HG03460 (cell line): Measurements from ENCODE around the gene MAPK14.
"Not testable (repeated sequence)": the region's sequence is repeated elsewhere in the genome, so short reads cannot be mapped to it uniquely, and the experiment has no call there.

ENCODE experiments used
- ATAC-seq: cut with Tn5 transposase; IDR thresholded peaks from one replicate; pipeline ENCODE4 v1.9.1; 2021; ENCODE audit not compliant: unreplicated experiment

The MAPK14 gene

DNA sequence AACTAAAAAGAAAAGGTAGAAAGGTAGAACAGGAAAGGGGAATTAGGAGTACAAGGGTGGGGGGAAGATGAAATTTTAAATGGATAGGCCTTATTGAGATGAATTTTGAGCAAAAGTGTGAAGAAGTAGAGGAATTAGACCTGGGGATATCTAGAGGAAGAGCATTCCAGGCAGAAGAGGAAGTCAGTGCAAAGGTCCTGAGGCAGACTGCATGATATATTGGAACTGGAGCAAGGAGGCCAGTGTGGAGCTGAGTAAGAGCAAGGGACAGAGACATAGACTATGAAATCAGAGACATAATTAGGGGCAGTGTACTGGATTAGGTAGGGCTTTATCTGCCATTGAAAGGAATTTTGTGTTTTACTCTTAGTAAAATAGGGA is 40.4 kb downstream of the MAPK14 start:
- ATAC-seq = no peak

DNA sequence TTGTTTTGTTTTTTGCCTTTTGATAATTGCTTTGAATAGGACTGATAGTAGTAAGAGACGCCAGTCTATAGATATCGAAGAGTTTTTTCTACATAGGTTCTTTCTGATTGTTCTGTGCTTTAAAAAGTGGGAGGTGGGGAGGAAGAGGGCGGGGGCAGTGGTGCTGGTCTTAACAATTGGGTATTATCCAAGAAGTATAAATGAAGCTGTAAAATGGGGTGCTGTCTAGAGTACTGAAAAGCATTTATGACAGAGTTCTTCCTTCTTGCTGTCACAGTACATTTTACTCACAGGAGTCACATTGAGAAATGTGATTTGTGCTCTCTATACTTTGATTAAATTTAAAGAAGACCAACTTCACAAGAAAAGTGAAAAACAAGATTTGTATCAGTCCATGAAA is 41.0 kb downstream of the MAPK14 start:
- ATAC-seq = no peak

DNA sequence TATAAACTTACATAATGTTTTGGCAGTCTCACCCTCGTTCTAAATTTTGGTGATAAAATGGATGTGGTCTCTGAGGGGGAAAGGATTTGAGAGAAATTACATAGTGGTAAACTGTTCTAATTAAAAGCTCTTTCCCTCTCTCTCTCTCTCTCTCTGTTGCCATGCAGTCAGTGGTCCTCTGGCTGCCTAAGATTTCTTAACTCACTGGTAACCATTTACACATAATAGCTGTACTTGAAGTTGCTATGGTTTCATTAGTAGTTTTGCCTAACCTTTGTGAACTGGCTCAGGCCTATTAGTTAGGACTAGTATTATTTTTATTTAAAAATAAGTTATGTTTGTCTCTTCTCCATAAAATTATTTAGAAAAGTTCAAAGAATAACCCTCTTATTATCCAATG is 42.0 kb downstream of the MAPK14 start:
- no peak for ATAC-seq

DNA sequence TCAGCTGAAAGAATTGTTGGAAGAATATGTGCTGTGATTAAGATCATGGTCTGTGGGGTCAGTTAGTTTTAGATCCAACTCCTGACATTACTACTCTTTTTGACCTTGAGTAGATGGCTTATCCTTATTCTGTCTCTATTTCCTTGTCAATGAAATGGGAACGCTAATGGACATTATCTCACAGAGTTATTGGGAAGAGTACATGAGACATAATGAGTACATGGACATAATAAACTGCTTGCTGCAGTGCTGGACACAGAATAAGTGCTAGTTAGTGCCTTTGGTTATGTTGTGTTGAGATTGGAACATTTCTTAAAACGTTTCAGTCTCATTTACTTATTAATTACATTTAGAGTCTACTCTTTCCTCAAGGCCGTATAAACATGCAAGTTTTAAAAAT is 42.6 kb downstream of the MAPK14 start:
- ATAC-seq = no peak

DNA sequence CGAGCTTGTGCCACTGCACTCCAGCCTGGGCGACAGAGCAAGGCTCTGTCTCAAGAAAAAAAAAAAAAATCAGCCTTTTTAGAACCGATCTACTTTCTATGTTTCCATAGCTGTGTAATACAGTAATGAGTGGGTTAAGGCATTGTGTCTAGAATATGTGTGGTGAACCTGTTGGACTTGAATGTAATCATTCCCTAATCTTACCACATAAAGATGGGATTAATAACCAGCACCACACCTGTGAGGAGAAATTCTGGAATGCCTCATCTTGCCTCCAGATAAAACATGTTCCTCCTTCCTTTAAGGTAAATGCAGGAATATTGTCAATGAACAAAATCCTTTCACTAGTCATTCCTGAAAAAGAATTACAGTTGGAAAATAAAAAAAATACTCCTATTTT is 43.7 kb downstream of the MAPK14 start:
- no peak for ATAC-seq

DNA sequence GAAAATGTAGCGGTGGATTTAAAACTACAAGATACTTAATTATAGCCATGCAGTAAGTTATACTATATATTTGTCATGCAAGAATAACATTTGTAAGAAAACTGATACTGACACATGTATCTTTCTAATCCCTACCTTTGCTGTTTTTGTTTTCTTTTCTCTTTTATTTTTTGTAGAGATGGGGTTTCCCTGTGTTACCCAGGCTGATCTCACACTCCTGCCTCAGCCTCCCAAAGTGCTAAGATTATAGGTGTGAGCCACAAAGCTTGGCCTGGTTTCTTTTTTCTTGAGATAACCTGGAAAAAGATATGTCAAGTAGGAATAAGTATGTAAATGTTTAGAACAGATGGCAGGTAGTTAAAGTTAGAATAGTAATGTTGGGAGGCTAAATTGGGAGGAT is 44.1 kb downstream of the MAPK14 start:
- no peak for ATAC-seq

DNA sequence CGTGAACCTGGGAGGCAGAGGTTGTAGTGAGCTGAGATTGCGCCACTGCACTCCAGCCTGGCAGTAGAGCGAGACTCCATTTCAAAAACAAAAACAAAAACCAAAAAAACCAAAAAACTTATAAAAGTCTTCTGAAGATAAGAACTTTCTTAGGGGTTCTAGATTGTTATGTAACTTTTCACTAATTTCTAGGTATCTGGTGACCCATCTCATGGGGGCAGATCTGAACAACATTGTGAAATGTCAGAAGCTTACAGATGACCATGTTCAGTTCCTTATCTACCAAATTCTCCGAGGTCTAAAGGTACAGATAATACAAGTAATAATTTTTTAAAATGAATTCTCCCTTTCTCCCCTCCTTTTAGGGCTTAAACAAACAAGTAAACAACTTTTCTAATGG is 45.1 kb downstream of the MAPK14 start:
- no peak for ATAC-seq

DNA sequence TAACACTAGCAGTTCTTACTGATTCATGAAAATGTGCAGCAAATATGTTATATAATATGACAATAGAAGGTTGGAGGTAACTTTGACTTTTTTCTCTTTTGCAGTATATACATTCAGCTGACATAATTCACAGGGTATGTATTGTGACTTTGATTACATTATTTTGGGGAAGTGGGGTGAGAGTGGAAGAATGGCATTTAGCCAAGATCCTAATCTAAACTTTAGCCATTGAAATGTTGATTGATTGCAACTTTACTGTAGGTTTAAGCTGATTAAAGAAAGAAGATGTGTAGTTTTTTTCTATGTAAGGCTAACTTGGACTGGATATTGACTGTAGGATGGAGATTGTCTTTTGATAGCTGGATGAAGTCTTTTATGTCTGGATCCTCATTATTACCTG is 46.0 kb downstream of the MAPK14 start:
- no peak for ATAC-seq

DNA sequence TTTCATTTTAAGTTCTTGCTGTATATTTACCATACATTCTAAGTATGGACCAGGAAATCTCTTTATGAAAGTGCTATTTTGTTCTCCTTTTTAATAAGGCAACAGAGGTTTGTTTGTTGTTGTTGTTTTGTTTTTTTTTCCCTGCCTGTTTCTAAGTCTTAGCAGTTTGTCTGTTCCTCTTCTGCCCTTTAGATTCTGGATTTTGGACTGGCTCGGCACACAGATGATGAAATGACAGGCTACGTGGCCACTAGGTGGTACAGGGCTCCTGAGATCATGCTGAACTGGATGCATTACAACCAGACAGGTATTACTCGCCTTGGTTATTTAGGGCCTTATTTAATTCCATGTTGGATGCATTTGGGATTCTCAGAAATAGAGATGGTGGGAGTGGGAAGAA is 48.0 kb downstream of the MAPK14 start:
- ATAC-seq = no peak

DNA sequence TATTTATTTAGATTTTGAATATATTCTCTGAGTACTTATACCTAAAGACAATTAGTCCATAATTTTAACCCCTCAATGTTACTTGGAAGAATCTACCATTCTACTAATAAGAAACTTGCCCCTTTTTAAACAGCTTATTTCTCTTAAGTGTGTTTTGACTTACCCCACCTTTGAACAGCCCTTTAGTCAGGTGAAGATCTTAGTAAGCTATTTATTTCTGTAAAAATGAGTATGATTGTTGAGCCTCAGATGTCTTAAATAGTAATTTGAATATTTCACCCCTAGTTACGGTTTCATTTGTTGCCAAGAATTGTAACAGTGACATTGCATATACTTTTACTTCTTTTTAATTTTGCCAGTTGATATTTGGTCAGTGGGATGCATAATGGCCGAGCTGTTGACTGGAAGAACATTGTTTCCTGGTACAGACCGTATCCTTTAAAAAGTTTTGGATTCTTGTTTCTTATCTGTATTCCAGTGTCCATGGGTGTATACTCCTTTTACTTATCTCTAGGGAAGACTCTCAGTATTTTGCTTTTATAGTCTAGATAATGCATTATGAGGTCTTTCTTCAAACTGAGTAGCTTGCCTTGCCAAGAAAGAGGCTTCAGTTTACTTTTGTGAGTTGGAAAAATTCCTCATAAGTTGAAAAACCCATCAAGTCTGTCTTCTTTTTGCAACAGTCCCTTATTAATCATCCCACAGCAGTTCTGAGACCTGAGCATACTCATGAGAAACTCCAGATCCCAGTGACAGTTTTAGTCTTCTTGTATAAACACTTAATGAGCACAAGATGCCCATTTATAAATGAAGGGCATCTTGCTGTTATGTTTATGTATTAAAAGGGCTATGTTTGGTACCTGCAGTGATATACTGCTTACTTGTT is 48.8 kb downstream of the MAPK14 start:
- no peak for ATAC-seq

DNA sequence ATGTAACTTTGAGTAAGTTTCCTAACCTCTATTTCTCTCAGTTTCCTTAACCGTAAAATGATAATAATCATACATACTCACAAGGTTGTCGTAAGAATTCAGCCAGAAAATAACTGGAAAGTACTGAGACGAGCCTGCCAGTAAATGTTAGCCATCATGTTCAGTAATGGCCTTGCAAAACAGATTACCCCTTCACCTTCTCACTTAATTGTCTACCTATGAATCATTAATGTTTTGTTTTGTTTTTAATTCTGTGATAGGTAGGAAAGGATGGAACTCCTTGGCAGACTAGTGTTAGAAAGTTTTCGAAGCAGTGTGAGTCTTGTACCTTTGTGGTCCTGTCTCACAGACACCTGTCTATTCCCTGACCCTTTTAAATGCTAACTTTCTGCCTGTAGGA is 50.6 kb downstream of the MAPK14 start:
- ATAC-seq = no peak

DNA sequence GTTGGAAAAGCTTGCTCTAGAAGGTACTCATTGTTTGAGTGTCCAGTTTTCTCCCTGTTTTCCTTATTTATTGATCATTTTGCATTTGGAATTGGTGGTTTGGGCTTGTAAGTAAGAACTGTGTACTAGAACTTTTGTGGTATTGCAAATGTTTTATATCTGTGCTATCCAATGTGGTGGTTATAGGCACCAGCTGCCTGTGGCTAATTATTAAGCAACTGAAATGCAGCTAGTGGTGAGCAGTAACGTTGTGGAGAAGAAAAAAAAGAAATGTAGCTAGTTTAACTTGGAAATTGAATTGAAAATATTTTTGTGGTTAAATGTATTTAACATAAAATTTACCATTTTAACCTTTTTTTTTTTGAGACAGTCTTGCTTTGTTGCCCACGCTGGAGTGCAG is 52.0 kb downstream of the MAPK14 start:
- ATAC-seq = no peak

DNA sequence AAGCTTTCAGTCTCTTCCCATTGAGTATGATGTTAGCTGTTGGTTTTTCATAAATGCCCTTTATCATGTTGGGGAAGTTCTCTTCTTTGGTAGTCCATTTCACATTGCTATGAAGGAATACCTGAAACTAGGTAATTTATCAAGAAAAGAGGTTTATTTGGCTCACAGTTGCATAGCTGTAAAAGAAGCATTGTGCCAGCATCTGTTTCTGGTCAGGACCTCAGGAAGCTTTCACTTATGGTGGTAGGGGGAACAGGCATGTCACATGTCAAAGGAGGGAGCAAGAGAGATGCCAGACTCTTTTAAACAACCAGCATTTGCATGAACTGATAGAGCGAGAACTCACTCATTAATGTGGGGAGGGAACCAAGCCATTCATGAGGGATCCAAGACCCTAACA is 54.7 kb downstream of the MAPK14 start:
- no peak for ATAC-seq

DNA sequence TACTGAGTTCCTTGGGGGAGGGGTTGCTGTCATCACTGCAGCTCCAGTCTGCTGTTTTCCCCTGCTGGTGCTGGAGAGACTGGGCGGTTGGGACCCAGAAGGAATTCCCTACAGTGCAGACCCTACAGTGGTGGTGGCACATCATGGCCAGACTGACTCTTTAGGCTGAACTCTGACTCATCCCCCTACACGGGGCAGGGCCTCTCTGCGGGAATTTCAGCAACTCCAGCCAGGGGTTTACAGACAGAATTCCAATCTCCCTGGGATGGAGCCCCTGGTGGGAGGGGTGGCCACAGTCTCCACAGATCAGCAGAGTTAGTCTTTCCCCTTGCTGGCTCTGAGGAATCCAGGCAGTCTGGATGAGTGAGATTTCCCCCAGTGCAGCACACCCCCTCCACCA is 55.8 kb downstream of the MAPK14 start:
- no peak for ATAC-seq

DNA sequence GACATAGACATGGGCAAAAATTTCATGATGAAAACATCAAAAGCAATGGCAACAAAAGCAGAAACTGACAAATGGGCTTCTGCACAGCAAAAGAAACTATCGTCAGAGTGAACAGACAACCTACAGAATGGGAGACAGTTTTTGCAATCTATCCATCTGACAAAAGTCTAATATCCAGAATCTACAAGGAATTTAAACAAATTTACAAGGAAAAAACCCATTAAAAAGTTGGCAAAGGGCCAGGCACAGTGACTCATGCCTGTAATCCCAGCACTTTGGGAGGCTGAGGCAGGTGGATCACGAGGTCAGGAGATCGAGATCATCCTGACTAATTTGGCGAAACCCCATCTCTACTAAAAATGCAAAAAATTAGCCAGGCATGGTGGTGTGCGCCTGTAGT is 60.6 kb downstream of the MAPK14 start:
- not testable (repeated sequence) for ATAC-seq

DNA sequence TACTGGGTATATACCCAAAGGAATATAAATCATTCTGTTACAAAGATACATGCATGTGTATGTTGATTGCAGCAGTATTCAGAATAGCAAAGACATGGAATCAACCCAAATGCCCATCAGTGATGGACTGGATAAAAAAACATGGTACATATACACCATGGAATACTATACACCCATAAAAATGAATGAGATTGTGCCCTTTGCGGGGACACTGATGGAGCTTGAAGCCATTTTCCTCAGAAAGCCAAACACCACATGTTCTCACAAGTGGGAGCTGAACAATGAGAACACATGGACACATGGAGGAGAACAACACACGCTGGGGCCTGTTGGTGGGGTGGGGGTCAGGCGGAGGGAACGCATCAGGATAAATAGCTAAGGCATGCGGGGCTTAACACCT is 61.4 kb downstream of the MAPK14 start:
- no peak for ATAC-seq

DNA sequence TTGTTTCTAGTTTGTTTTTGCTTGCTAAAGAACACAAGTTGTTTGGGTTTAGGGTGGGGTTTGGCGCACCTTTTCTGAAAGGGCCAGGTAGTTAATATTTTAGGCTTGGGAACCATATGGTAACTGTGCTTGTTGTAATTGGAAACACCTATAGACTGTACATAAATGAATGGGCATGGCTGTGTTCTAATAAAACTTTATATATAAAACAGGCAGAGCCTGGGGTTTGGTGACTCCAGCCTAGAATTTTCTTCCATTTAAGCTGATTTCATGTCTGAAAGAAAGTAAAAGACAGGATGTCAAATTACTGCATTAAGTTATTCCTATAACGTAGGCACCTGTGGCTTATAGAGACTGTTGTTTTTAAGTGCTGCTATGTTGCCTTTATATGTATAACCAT is 66.6 kb downstream of the MAPK14 start:
- ATAC-seq = no peak

DNA sequence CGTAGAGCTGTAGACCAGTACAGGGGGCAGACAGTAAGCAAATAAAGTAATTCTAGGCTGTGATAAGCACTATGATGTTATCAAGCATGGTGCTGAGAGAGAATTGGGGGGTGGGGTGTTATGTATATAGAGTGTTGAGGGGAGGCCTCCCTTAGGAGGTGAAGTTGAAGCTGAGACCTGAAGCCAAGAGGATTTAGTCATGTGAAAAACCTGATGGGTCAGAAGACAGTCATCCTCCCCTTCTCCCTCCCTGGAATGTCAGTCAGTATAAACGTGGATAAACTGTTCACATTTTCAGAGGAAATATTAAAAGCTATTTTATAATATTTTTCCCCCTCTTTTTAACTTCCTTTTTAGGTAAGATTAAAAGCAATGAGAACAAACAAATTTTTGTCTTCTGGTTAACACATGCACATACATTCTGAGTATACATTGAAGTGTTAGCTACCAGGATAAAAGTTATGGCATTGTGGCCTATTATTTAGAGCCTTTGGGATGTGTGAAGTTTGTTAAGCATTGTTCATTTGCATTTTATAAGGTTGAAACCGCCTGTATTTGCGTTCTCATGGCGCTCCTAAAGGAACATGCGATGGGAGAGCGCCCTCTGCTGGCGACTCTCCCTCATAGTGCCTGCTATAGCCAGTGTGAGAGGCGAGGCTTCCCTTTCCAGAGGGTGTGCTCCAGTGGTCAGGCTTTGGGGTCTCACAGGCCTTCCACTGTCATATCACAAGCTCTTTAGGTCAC is 67.3 kb downstream of the MAPK14 start:
- no peak for ATAC-seq

DNA sequence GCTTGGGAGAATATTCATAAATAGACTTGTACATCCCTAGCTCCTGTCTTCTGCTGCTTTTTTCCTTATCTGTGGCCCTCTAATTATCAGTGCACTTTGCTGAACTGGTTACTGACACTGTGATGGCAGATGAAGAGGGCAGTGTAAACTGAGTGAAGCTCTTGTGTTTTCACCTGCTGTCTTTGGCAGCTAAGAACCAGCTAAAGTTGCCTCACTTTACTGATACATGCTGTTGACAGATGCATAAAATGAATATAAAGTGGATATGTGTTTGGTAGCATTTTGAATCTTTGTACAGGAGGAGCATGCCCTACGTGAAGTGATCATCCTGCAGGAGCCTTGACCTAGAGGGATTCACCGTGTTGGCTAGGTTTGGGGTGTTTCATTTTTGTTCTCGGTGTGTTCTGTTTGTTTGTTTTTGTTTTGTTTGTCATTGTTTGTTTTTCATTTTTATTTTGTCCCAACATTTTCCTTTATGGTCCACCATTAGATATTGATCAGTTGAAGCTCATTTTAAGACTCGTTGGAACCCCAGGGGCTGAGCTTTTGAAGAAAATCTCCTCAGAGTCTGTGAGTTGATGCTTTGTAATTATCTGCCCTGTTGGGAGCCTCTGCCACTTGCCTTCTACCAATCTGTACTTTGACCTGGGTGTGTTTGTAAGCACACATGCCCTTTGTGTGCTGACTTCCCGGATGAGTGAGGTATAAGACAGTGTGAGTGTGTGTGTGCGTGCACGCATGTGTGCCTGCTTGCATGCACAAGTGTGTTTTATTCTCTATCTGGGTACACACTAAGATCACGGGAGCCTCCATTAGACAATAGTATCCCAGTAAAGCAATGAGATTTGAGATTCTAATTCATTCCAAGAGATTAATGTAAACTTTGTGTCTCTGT is 68.1 kb downstream of the MAPK14 start:
- ATAC-seq = no peak

DNA sequence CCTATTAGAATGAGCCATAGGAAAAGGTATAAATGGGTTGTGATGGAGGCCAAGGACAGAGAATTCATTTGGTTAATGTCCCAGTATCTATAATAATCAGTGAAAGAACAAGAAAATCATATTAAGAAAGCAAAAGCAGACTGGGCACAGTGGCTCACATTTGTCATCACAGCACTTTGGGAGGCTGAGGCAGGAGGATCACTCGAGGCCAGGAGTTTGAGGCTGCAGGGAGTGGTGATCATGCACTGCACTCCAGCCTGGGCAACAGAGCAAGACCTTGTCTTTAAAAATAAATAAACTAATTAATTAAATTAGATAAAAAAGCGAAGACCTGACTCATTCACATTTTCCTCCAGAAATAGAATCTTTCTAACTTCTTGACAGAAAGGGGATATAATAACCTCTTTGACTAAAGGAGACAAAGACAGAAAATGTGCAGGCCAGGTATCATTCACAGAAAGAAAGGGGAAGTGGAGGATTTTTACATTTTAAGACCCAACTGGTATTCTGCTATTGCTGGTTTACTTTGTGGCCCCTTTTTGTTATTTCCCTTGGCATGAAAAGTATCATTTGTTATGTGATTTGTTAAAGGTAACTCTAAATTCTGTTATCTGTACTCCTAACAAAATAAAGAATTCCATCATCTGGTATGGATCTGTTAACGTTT is 70.8 kb downstream of the MAPK14 start:
- ATAC-seq = no peak
